Activated CD4-positive, alpha-beta memory T cell treated with anti-CD3 and anti-CD28 coated beads, Interleukin-2, amount 10 ng/mL, durations not matched to agents 7 days and 5 days (primary cell): ENCODE measurements around the gene COL20A1. TPM values are rescaled to one million over a fixed set of nuclear protein-coding genes. Genes with fewer than 3 reads are reported as not detected.
"Not testable (repeated sequence)": the region's sequence is repeated elsewhere in the genome, so short reads cannot be mapped to it uniquely, and the experiment has no call there.

ENCODE experiments used
- CTCF ChIA-PET: fragments of 350-600 bp; sonication (Branson Sonifier 250); formaldehyde crosslinking; loops from one replicate; lab custom pipeline; 2021; ENCODE audit warnings: antibody characterized with exemption, inconsistent platforms; lab: Charles Lee
- POLR2A ChIA-PET: fragments of 350-600 bp; sonication (Branson Sonifier 250); formaldehyde crosslinking; loops from one replicate; lab custom pipeline; 2021; ENCODE audit warnings: antibody characterized with exemption; lab: Charles Lee
- DNase-seq: peaks from one replicate; pipeline ENCODE4 v3.0.0-alpha.2; 2020
- H3K27ac Mint-ChIP-seq: one replicate; pipeline ENCODE4 v1.8.0; 2021; ENCODE audit warnings: mild to moderate bottlenecking, mixed read lengths
- H3K27me3 Mint-ChIP-seq: one replicate; pipeline ENCODE4 v1.8.0; 2021; ENCODE audit warnings: mixed read lengths
- H3K36me3 Mint-ChIP-seq: one replicate; pipeline ENCODE4 v1.8.0; 2021; ENCODE audit warnings: low read depth, mixed read lengths
- H3K4me1 Mint-ChIP-seq: one replicate; pipeline ENCODE4 v1.8.0; 2021; ENCODE audit warnings: mixed read lengths
- H3K4me3 Mint-ChIP-seq: one replicate; pipeline ENCODE4 v1.8.0; 2021; ENCODE audit warnings: mild to moderate bottlenecking, mixed read lengths
- H3K9me3 Mint-ChIP-seq: one replicate; pipeline ENCODE4 v1.8.0; 2021; ENCODE audit warnings: mixed read lengths
- total RNA-seq, 2 experiments: library from RNA; stranded (reverse); gene quantifications; one replicate each; pipeline ENCODE4 v1.2.3, GENCODE V29; 2021

Gene COL20A1
- total RNA-seq, 2 experiments from 2014 or later, result not detected

DNA sequence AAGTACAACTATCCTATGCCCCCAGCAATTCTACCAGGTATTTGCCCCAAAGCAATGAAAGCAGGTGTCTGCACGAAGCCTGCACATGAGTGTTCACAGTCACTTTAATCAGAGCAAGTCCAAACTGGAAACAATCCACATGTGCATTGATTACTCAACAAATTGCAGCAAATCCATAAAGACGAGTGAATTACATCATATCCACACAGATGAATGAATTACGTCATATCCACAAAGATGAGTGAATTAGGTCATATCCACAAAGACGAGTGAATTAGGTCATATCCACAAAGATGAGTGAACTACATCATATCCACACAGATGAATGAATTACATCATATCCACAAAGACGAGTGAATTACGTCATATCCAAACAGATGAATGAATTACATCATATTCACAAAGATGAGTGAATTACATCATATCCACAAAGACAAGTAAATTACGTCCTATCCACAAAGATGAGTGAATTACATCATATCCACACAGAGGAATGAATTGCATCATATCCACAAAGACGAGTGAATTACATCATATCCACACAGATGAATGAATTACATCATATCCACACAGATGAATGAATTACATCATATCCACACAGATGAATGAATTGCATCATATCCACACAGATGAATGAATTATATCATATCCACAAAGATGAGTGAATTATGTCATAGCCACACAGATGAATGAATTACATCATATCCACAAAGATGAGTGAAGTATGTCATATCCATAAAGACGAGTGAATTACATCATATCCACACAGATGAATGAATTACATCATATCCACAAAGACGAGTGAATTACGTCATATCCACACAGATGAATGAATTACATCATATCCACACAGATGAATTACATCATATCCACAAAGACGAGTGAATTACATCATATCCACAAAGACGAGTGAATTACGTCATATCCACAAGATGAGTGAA lies 46.4 kb downstream of the COL20A1 start:
- CTCF ChIA-PET, POLR2A ChIA-PET: not testable (repeated sequence)
- peaks cover 18% of the 10 kb centered on the region for H3K9me3 Mint-ChIP-seq

DNA sequence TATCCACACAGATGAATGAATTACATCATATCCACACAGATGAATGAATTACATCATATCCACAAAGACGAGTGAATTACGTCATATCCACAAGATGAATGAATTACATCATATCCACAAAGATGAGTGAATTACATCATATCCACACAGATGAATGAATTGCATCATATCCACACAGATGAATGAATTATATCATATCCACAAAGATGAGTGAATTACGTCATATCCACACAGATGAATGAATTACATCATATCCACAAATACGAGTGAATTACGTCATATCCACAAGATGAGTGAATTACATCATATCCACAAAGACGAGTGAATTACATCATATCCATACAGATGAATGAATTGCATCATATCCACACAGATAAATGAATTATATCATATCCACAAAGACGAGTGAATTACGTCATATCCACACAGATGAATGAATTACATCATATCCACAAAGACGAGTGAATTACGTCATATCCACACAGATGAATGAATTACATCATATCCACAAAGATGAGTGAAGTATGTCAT lies 47.2 kb downstream of the COL20A1 start:
- H3K36me3 Mint-ChIP-seq, H3K4me3 Mint-ChIP-seq, DNase-seq, CTCF ChIA-PET, H3K27me3 Mint-ChIP-seq, POLR2A ChIA-PET, H3K4me1 Mint-ChIP-seq, H3K27ac Mint-ChIP-seq: not testable (repeated sequence)
- peaks cover 14% of the 10 kb centered on the region for H3K9me3 Mint-ChIP-seq

More for the DNA sequence above, 46.4 kb downstream of the COL20A1 start:
- H3K4me3 Mint-ChIP-seq, DNase-seq, H3K27ac Mint-ChIP-seq, H3K27me3 Mint-ChIP-seq, H3K36me3 Mint-ChIP-seq, H3K4me1 Mint-ChIP-seq: not testable (repeated sequence)

DNA sequence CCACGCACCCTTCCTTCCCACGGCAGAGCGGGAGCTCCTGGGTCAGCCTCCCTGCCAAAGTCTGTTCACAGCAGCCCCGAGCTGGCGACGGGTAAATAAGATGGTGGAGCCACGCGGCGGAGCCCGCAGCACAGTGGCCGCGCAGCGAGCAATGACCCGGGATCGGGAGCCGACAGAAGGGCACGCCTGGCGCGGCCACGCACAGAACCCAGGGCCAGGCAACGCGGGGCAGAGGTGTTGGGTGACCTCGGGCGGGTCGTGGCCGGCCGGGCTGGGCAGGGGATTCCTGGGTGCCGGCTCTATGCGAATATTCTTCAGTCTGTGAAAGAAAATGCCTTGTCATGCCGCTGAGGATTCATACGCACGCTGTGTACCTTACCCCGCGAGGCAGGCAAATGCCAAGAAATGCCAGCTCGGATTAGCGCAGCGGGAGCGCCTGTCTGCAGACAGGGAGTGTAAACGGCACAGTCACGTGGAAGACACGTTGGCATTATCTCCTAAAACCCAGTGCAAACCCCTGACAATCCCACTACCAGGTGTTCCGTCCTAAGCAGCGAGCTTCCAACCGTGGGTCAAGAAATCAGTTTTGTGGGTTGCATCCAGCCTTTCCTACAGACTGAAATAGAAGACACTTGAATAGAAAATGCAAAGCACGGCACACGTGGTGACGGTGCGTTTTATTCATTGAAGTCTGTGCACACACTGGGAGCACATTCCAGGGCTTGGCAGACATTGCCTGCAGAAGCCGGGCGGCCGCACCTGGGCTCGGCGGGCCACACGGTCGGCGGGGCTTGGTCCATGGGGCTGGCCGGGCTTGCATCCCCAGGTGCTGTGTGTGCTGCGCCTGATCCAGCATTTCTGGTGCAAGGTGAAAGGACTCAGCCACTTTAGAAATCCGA lies 49.8 kb downstream of the COL20A1 start:
- peaks cover 3% of the 10 kb centered on the region for H3K27me3 Mint-ChIP-seq
- ChIA-PET CTCF (no interaction called here), POLR2A (no interaction called here)
- H3K36me3 Mint-ChIP-seq, result no peaks in the 10 kb centered on the region
- peaks cover 14% of the 10 kb centered on the region for H3K9me3 Mint-ChIP-seq
- no peak for DNase-seq
- H3K4me3 Mint-ChIP-seq, result no peak overlapping the region
- no peak overlapping the region for H3K27ac Mint-ChIP-seq
- H3K4me1 Mint-ChIP-seq, result no peaks in the 10 kb centered on the region

DNA sequence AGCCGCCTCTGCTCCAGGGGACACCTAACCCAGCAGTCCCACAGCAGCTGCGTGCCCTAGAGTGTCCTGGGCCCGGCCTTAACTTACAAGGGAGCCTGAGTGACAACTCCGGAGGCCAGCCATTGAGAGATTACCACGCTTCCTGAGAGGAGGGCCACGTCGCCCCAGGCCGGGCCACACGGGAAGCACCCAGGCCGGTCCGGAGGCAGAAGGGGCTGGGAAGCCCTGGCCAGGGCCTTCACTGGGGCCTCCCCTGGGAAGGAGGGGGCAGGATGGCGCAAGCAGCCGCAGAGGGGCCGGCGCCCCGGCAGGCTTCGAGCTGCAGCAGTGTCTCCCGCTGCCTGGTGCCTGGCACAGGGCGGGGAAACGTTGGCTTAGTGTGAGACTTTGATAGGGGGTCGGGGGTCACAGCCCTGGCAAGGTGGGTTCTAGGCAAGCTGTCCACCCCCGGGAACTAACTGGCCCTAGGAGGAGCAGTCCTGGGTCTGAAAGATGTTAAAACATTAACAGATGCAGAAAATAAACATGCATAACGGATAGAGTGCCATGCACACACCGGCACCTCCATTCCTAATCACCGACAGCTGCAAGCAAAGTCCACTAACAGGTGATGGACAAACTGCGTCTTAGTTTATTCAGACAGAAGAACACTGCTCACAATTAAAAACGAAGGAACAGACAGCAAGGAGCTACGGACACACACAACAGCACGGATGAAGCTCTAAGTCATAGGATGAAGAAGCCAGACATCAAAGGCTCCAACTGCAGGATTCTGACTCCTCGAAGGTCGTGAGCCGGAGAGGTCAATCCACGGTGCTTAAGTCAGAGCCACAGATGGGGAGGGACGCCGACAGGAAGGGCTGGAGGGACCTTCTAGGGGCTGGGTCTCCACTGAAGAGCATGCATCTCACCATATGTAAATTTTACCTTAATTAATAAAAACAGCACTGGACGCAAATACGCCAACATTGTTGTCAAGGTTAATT lies 50.8 kb downstream of the COL20A1 start:
- DNase-seq, result no peak
- H3K9me3 Mint-ChIP-seq, result peaks cover 14% of the 10 kb centered on the region
- H3K36me3 Mint-ChIP-seq, result no peaks in the 10 kb centered on the region
- H3K4me1 Mint-ChIP-seq, result no peaks in the 10 kb centered on the region
- H3K27me3 Mint-ChIP-seq, result no peaks in the 10 kb centered on the region
- H3K27ac Mint-ChIP-seq, result no peak overlapping the region
- ChIA-PET POLR2A (no interaction called here), CTCF (no interaction called here)
- no peak overlapping the region for H3K4me3 Mint-ChIP-seq

DNA sequence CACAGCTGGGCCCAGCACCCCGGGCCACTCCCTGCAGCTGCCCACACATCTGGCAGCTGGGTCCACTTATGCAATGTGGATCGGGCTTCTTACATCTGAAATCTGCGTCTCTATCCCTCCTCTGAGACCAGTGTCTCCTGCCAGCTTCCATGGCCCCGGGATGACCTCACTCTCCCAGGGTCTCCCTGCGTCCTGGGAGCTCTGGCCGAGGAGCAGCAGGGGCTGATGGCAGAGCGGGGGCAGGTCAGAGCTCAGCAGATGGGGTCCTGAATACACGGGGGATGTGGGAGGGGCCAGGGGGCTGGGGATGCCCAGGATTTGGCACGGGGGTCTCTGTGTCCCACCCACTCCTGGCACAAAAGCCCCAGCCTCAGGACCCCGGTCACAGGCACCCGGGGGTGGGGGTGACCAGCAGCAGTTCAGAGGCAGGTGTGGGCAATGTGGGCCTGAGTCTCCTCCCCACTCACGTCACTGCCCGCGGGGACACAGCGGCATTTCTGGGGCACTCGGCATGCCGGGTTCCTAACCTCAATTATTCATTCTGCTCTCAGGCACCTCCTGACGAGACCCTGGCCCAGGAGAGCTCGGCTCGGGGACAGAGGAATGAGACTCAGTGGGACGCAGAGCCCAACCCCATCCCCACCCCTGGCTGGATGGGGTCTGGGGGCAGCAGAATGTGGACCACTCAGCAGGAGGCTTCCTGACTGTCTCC lies 51.8 kb downstream of the COL20A1 start:
- H3K4me3 Mint-ChIP-seq, result no peak overlapping the region
- no peak for DNase-seq
- no peaks in the 10 kb centered on the region for H3K27me3 Mint-ChIP-seq
- no peaks in the 10 kb centered on the region for H3K36me3 Mint-ChIP-seq
- CTCF ChIA-PET, result no interaction called here
- H3K4me1 Mint-ChIP-seq, result no peaks in the 10 kb centered on the region
- POLR2A ChIA-PET, result no interaction called here
- no peak overlapping the region for H3K27ac Mint-ChIP-seq
- peaks cover 5% of the 10 kb centered on the region for H3K9me3 Mint-ChIP-seq

DNA sequence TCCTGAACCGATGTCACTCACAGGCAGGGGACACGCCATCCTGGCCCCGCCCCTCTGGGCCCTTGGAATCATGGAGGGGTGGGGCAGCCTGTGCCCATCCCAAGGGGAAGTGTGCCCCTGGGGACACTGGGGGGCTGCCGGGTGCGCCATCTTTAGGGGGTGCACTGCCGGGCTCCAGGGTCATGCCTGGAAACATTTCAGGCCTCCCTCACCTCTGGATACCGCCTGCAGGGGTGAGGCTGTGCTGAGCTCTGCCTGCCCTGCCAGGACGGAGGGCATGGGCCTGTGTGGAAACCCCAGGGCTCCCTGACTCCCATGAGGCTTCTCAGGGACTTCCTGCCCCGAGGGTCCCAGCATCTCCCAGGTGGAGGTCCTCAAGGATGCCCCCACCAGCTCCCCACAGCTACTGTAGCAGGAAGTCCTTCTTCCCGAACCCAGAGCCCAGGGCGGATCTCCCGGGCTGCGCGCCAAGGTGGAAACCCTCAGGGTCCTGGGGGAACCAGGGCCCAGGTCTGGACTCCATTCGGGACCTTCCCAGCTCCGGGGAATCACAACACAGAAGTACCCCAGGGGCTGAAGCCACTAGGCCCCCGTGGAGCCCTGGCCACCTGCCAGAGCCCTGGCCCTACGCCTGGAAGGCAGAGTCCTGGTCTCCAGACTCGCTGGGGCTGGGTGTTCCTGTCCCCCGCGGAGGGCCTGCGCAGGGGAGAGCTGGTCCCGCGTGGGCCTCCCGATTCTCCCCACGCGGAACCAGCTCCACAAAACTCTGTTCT lies 52.5 kb downstream of the COL20A1 start:
- ChIA-PET POLR2A (no interaction called here), CTCF (no interaction called here)
- no peak overlapping the region for H3K27ac Mint-ChIP-seq
- peaks cover 4% of the 10 kb centered on the region for H3K9me3 Mint-ChIP-seq
- no peak for DNase-seq
- H3K36me3 Mint-ChIP-seq, result peaks cover 3% of the 10 kb centered on the region
- no peak overlapping the region for H3K4me3 Mint-ChIP-seq
- no peaks in the 10 kb centered on the region for H3K27me3 Mint-ChIP-seq
- H3K4me1 Mint-ChIP-seq, result no peaks in the 10 kb centered on the region

DNA sequence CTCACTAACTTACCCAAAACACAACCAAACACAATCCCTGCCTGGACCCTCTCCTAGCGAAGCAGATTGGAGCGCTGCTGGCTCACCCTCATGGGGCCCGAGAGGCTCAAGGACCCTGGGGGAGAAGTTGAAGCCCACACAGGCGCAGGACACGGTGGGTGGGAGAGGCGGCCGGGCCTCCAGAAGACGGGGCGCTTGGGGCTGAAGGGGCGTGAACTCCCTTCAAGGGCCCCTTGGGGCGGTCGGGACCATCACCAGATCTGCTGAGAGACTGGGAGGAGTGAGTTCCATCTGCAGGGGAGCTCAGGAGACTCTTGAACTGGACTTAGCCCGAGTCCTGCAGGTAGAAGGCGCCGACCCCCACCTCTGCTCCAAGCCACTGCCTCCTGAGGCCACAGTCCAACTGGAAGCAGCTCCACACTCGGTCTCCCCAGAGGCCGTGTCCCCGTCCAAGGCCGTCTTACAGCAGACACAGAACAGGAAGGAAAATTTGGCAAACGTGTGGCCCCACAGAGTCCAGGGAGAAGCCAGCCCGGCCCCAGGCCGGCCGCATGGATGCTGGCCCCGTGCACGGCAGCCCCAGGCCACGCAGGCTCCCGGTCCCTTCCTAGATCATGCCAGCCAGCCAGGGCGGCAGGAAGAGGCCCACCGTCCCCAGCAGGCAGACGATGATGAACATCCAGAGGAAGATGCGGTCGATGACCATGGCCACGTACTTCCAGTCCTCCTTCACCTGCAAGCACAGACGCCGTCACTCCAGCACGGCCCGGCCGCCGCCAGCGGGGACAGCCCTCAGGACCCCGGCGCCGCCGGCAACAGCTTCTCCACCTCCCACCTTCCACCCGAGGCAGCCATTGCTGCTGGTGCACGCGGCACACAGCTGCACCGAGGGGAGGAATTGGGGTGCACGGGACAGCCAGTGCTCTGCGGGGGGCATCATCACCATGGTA lies 53.4 kb downstream of the COL20A1 start:
- POLR2A ChIA-PET, result no interaction called here
- H3K4me1 Mint-ChIP-seq, result no peaks in the 10 kb centered on the region
- DNase-seq, result no peak
- no peak overlapping the region for H3K27ac Mint-ChIP-seq
- peaks cover 7% of the 10 kb centered on the region for H3K9me3 Mint-ChIP-seq
- peaks cover 6% of the 10 kb centered on the region for H3K36me3 Mint-ChIP-seq
- H3K4me3 Mint-ChIP-seq, result no peak overlapping the region
- CTCF ChIA-PET, result no interaction called here
- H3K27me3 Mint-ChIP-seq, result no peaks in the 10 kb centered on the region

DNA sequence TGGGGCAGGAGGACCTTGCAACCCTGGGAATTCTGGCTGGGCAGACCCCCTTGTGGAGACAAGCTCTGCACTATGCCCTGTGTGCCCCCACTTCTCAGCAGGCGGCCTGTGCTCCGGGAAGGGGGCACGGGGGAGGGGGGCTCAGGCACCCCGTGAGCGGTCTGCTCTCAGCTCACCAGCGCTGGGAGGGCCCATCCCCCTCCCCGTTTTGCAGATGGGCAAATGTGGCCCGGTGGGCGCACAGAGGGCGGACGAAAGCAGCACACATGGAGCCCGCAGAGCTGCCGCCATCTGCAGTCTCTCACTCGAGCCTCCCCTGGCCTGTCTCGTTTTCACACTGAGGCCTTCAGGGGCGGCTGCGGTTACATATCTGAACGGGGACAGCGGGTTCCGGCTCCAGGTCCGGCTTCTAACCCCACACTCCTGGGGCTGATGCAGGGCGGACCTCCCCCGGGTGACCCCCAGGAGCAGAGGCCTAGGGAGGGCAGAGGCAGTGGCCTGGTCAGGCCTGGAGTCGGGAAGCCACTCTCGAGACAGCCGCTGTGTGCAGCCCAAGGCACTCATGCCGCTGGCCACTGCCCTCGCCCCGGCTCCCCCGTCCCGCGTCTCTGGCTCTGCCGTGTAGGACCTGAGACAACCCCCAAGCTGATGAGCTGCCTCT lies 54.2 kb downstream of the COL20A1 start:
- Mint-ChIP-seq H3K27me3 (no peaks in the 10 kb centered on the region), H3K27ac (no peak overlapping the region), H3K4me3 (no peak overlapping the region), H3K4me1 (no peaks in the 10 kb centered on the region), H3K36me3 (peaks cover 6% of the 10 kb centered on the region), H3K9me3 (peaks cover 7% of the 10 kb centered on the region)
- no peak for DNase-seq
- ChIA-PET POLR2A (no interaction called here), CTCF (no interaction called here)

DNA sequence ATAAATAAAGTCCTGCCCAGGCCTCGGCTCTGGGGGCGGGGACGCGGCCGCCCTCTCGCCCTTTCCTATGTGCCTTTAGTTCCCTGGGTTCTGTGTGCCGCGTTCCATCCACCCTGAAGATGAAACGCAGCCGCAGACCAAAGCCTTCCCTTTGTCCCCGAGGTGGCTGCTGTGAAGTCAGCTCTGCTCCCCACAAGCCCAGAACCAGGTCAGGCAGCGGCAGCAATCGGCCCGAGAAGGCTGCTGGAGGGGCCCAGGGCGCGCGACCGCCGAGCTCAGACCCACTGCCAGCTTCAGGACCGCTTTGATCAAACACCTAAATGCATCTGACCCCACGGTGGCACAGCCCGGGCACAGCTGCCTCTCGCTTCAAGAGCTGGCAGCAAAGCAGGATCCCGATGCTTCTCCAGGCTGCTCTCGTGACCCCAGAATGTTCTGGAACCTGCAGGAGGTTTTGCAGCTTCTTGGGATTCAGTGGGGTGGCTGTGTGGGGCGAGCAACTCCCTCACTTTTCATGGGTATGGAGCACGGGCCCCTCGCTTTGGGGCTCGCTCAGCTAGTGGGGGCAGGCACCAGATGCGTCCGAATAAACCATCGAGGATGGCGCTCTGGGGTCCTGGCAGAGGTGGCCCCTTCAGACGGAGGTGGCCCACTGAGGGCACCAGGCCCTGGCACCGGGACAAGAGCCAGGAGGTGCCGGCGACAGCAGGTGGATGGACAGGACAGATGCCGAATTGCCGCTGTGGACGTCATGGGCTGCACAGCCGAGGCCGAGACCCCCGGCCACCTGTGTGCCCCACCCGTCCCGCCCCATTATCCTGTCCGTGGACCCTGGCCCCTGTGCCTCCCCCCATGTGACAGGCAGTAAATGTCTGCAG lies 55.2 kb downstream of the COL20A1 start:
- no peaks in the 10 kb centered on the region for H3K27me3 Mint-ChIP-seq
- POLR2A ChIA-PET, result no interaction called here
- H3K9me3 Mint-ChIP-seq, result peaks cover 7% of the 10 kb centered on the region
- no peak overlapping the region for H3K4me3 Mint-ChIP-seq
- DNase-seq, result no peak
- no peak overlapping the region for H3K27ac Mint-ChIP-seq
- CTCF ChIA-PET, result no interaction called here
- H3K4me1 Mint-ChIP-seq, result no peaks in the 10 kb centered on the region
- peaks cover 6% of the 10 kb centered on the region for H3K36me3 Mint-ChIP-seq
